ENCODE measurements around the gene SLC16A3.

DNA sequence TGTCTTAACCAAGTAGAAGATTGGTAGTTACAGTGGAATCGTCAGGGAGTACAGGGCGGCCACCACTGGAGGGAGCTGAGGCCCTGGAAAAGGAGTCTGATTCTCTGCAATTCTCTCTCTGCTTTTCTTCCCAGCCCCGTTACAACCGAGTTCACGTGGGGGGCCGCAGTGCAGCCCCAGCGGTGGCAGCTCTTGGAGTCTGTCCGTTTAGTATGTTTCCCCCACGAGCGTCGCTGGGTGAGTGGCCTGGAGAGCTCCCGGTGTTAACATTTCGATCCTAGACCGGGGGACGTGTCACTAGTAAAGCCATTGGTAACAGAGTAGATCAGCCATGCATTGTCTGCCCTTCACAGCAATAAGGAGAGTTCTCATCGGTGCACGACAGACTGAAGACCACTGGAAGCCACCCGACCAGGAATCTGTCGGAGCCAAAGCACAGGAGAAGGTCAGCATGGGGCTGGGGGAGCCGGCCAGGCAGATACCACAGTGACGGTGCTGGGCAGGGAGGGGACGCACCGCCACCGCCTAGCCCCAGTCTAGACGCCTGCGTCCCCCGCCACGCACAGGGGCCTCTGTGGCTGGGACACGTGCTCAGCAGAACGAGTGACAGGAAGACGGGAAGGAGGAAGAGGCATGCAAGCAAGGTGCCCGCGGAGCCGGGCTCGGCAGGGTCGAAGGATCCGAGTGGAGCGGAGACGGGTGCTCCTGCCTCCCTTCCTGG lies 15.7 kb downstream of the SLC16A3 start:
- TF ChIP-seq, protein P1, sequence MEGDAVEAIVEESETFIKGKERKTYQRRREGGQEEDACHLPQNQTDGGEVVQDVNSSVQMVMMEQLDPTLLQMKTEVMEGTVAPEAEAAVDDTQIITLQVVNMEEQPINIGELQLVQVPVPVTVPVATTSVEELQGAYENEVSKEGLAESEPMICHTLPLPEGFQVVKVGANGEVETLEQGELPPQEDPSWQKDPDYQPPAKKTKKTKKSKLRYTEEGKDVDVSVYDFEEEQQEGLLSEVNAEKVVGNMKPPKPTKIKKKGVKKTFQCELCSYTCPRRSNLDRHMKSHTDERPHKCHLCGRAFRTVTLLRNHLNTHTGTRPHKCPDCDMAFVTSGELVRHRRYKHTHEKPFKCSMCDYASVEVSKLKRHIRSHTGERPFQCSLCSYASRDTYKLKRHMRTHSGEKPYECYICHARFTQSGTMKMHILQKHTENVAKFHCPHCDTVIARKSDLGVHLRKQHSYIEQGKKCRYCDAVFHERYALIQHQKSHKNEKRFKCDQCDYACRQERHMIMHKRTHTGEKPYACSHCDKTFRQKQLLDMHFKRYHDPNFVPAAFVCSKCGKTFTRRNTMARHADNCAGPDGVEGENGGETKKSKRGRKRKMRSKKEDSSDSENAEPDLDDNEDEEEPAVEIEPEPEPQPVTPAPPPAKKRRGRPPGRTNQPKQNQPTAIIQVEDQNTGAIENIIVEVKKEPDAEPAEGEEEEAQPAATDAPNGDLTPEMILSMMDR (conservative IDR thresholded peaks at IDR 0.05; ENCODE audit: low read depth in 2 of 2) = peak; percentile 34 to 44; a peak in 3 of 4 replicates
- TF ChIP-seq EZH2 (IDR thresholded peaks at IDR 0.05; ENCODE audit: low read depth, unreplicated experiment) (no peak), ZNF331 (CRISPR knock-in tag; IDR thresholded peaks at IDR 0.05; ENCODE audit: low read depth) (no peak), EZH2phosphoT487 (IDR thresholded peaks at IDR 0.05; ENCODE audit: unreplicated experiment) (no peak), NANOG (IDR thresholded peaks at IDR 0.05; ENCODE audit: borderline replicate concordance) (no peak), POLR2AphosphoS5 (IDR thresholded peaks at IDR 0.05; ENCODE audit: low read depth) (no peak), ZNF114 (CRISPR knock-in tag; IDR thresholded peaks at IDR 0.05) (no peak), JUNB (IDR thresholded peaks at IDR 0.05; ENCODE audit: unreplicated experiment) (no peak), STAT1 (IDR thresholded peaks at IDR 0.05; ENCODE audit: unreplicated experiment) (no peak), CREB1 (CRISPR knock-in tag; IDR thresholded peaks at IDR 0.05; ENCODE audit: low read depth) (no peak)
- TF ChIP-seq, protein P2, sequence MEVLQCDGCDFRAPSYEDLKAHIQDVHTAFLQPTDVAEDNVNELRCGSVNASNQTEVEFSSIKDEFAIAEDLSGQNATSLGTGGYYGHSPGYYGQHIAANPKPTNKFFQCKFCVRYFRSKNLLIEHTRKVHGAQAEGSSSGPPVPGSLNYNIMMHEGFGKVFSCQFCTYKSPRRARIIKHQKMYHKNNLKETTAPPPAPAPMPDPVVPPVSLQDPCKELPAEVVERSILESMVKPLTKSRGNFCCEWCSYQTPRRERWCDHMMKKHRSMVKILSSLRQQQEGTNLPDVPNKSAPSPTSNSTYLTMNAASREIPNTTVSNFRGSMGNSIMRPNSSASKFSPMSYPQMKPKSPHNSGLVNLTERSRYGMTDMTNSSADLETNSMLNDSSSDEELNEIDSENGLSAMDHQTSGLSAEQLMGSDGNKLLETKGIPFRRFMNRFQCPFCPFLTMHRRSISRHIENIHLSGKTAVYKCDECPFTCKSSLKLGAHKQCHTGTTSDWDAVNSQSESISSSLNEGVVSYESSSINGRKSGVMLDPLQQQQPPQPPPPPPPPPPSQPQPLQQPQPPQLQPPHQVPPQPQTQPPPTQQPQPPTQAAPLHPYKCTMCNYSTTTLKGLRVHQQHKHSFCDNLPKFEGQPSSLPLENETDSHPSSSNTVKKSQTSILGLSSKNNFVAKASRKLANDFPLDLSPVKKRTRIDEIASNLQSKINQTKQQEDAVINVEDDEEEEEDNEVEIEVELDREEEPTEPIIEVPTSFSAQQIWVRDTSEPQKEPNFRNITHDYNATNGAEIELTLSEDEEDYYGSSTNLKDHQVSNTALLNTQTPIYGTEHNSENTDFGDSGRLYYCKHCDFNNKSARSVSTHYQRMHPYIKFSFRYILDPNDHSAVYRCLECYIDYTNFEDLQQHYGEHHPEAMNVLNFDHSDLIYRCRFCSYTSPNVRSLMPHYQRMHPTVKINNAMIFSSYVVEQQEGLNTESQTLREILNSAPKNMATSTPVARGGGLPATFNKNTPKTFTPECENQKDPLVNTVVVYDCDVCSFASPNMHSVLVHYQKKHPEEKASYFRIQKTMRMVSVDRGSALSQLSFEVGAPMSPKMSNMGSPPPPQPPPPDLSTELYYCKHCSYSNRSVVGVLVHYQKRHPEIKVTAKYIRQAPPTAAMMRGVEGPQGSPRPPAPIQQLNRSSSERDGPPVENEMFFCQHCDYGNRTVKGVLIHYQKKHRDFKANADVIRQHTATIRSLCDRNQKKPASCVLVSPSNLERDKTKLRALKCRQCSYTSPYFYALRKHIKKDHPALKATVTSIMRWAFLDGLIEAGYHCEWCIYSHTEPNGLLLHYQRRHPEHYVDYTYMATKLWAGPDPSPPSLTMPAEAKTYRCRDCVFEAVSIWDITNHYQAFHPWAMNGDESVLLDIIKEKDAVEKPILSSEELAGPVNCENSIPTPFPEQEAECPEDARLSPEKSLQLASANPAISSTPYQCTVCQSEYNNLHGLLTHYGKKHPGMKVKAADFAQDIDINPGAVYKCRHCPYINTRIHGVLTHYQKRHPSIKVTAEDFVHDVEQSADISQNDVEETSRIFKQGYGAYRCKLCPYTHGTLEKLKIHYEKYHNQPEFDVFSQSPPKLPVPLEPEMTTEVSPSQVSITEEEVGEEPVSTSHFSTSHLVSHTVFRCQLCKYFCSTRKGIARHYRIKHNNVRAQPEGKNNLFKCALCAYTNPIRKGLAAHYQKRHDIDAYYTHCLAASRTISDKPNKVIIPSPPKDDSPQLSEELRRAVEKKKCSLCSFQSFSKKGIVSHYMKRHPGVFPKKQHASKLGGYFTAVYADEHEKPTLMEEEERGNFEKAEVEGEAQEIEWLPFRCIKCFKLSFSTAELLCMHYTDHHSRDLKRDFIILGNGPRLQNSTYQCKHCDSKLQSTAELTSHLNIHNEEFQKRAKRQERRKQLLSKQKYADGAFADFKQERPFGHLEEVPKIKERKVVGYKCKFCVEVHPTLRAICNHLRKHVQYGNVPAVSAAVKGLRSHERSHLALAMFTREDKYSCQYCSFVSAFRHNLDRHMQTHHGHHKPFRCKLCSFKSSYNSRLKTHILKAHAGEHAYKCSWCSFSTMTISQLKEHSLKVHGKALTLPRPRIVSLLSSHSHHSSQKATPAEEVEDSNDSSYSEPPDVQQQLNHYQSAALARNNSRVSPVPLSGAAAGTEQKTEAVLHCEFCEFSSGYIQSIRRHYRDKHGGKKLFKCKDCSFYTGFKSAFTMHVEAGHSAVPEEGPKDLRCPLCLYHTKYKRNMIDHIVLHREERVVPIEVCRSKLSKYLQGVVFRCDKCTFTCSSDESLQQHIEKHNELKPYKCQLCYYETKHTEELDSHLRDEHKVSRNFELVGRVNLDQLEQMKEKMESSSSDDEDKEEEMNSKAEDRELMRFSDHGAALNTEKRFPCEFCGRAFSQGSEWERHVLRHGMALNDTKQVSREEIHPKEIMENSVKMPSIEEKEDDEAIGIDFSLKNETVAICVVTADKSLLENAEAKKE (CRISPR knock-in tag; IDR thresholded peaks at IDR 0.05) = no peak
- TF ChIP-seq, protein P3, sequence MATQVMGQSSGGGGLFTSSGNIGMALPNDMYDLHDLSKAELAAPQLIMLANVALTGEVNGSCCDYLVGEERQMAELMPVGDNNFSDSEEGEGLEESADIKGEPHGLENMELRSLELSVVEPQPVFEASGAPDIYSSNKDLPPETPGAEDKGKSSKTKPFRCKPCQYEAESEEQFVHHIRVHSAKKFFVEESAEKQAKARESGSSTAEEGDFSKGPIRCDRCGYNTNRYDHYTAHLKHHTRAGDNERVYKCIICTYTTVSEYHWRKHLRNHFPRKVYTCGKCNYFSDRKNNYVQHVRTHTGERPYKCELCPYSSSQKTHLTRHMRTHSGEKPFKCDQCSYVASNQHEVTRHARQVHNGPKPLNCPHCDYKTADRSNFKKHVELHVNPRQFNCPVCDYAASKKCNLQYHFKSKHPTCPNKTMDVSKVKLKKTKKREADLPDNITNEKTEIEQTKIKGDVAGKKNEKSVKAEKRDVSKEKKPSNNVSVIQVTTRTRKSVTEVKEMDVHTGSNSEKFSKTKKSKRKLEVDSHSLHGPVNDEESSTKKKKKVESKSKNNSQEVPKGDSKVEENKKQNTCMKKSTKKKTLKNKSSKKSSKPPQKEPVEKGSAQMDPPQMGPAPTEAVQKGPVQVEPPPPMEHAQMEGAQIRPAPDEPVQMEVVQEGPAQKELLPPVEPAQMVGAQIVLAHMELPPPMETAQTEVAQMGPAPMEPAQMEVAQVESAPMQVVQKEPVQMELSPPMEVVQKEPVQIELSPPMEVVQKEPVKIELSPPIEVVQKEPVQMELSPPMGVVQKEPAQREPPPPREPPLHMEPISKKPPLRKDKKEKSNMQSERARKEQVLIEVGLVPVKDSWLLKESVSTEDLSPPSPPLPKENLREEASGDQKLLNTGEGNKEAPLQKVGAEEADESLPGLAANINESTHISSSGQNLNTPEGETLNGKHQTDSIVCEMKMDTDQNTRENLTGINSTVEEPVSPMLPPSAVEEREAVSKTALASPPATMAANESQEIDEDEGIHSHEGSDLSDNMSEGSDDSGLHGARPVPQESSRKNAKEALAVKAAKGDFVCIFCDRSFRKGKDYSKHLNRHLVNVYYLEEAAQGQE (IDR thresholded peaks at IDR 0.05; ENCODE audit: unreplicated experiment) = no peak
- TF ChIP-seq, protein P4, sequence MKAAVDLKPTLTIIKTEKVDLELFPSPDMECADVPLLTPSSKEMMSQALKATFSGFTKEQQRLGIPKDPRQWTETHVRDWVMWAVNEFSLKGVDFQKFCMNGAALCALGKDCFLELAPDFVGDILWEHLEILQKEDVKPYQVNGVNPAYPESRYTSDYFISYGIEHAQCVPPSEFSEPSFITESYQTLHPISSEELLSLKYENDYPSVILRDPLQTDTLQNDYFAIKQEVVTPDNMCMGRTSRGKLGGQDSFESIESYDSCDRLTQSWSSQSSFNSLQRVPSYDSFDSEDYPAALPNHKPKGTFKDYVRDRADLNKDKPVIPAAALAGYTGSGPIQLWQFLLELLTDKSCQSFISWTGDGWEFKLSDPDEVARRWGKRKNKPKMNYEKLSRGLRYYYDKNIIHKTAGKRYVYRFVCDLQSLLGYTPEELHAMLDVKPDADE (IDR thresholded peaks at IDR 0.05) = no peak

Data from GM23338 (cell line).